Lower leg skin (tissue), 3 donors: Measurements from ENCODE around the gene PLN.

Experiments used
- POLR2A ChIP-seq, 2 donors: fragments of 450-650 bp; IDR thresholded peaks; one replicate each; pipeline ENCODE4 v1.6.1; 2016 to 2017; ENCODE audit warnings: antibody characterized with exemption in 2 of 2, mild to moderate bottlenecking in 1 of 2, moderate library complexity in 1 of 2
- TF ChIP-seq, protein P1 (sequence below), 3 donors: fragments of 450-650 bp; IDR thresholded peaks; one replicate each; pipeline ENCODE4 v1.5.1; 2016; ENCODE audit warnings: antibody characterized with exemption in 3 of 3, mild to moderate bottlenecking in 3 of 3, moderate library complexity in 2 of 3

DNA sequence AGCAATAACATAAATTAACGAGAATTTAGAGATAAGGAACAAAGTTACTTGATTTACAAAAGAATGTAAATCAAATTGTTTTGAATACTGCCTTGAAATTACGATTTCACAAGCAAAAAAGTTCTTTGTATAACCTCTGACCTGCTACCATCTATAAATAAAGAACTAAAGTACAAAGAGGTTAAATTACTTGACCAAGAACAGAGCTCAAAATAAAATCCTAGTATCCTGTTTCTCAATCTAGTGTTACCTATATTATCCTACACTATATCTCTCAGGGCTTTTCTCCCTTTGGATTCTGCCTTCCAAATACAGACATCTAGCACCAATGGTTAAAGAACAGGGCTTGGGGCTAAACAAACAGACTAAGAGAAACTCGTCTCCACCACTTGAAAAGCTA is 43.8 kb downstream of the PLN start:
- TF ChIP-seq, protein P1, sequence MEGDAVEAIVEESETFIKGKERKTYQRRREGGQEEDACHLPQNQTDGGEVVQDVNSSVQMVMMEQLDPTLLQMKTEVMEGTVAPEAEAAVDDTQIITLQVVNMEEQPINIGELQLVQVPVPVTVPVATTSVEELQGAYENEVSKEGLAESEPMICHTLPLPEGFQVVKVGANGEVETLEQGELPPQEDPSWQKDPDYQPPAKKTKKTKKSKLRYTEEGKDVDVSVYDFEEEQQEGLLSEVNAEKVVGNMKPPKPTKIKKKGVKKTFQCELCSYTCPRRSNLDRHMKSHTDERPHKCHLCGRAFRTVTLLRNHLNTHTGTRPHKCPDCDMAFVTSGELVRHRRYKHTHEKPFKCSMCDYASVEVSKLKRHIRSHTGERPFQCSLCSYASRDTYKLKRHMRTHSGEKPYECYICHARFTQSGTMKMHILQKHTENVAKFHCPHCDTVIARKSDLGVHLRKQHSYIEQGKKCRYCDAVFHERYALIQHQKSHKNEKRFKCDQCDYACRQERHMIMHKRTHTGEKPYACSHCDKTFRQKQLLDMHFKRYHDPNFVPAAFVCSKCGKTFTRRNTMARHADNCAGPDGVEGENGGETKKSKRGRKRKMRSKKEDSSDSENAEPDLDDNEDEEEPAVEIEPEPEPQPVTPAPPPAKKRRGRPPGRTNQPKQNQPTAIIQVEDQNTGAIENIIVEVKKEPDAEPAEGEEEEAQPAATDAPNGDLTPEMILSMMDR (IDR thresholded peaks at IDR 0.05): no peak
- no peak for TF ChIP-seq POLR2A (IDR thresholded peaks at IDR 0.05)
